HG03108 (cell line): ENCODE measurements around the gene PTPN13.

Experiments
- ATAC-seq: cut with Tn5 transposase; IDR thresholded peaks from one replicate; pipeline ENCODE4 v1.9.1; 2021; ENCODE audit warnings: moderate library complexity; ENCODE audit not compliant: unreplicated experiment

The PTPN13 gene

GRCh38 chr4:86848732-86849619 is 254.9 kb downstream of the PTPN13 start, which contains the start of gene SLC10A6:
SLC10A6 (minus strand) TSS chr4:86849384; CDS start chr4:86849115, 269 bp downstream.
- ATAC-seq, result no peak

GRCh38 chr4:86853209-86853608 is 259.1 kb downstream of the PTPN13 start:
- no peak for ATAC-seq

DNA sequence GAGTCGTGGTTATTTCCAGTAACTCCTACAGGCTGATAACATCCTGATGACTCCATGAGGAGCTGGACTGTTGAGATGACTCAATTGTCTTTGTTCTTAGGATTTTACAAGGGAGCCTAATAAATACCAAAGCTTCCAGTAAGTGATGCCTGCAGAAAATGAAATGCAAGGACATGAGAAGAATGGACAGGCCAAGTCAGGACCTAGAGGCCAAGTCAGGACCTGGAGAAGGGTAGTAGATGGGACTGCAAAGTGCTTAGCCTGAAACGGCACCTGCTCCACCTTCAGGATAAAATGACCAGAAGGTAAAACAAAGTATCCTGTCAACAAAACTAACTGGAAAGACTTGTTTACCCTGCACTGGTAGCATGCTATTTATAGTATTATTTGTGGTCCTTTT is 261.5 kb downstream of the PTPN13 start:
- ATAC-seq, result no peak

DNA sequence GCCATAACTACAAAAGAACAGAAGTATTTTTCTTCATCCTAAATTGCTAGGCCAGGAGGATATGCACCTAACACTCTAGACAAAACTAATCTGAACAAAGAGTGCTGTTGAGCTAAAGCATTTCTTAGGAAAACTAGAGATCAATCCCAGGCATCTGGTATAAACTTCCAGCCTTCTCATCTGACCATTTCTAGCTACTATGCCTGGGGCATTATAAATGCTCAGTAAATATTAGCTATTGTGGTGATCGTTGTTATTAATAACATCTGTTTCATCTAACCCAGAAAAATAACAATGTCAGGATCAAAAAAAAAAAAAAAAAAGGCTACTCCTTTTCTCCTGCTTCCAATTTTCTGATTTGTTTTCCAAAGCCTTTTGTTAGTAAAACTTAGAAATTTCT is 262.8 kb downstream of the PTPN13 start:
- ATAC-seq, result no peak

DNA sequence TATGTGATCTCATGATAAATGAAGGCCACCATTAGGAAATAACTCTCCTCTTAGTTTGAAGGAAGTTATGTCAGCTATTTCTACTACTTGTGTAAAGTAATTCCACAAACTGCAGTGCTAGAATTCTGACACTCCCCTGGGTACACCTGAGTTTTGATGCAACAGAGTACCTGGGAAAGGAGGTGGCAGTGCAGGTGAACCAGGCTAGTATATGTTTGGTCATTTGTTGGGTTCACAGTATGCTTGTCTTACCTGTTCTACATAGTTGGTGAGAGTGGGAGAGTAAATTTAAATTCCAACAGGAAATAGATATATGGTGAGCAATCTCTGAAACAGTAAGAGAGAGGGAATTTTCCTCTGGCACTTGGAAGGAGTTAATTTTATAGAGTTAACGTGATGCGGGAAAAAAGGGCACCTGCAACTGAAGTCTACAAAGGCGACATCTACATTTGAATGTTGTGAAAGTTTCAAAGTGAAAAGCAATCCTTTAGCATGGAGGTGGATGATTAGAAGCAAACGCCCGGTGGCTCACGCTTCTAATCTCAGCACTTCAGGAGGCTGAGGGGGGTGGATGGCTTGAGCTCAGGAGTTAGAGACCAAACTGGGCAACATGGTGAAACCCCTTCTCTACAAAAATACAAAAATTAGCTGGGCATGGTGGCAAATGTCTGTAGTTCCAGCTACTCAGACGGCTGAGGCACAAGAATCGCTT is 263.4 kb downstream of the PTPN13 start:
- no peak for ATAC-seq
